Measurements from ENCODE around the gene CIC. TPM values are rescaled to one million over a fixed set of nuclear protein-coding genes. Genes with fewer than 3 reads are reported as not detected.
A peak's percentile ranks its signal among the peaks of the same experiment; 100 is the strongest.

The CIC gene
- total RNA-seq, 4 donors from 2014 or later = 15.2 to 52.2 (median 41.5) TPM

DNA sequence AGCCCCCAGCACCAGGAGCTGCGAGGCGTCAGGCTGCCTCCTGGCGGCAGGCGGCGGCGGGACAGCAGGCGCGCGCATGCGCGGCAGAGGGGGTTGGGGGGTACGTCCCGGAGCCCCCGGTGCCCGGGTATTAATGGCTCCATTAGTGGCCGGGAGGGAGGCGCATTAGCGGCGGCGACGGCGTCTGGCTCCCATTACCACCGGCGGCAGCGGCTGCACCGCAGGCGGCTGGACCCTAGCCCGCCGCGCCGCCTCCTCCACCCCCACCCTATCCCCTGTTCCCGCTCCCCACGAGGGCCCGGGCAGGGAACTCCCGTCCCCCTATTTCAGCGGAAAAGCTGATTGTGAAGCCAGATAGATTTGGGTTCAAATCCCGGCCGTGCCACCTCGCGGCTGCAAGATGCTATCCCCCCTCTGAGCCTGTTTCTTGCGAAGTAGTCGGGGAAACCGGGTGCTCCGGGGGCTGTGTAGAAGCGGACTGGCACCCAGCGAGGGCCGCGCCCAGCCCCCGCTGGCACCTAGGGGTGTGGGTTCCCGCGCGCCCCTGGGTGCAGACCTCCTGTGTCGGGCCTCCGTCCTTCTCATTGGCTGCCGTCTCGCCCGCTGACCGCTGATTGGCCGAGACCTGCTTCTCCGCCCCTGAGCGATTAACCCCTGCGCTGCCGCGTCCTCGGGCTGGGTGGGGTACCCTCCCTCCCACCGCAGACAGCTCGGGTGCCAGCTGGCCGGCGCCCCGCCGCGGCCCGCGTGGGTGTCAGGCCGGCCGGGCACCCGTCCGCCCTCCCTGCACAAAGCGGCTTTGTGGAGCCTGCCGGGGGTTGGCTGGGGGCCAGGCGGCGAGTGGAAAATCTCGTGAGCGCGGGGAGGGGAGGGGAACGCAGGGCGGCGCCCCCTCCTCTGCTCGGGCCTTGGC lies 11.1 kb downstream of the CIC start:
- TF ChIP-seq, protein P1, sequence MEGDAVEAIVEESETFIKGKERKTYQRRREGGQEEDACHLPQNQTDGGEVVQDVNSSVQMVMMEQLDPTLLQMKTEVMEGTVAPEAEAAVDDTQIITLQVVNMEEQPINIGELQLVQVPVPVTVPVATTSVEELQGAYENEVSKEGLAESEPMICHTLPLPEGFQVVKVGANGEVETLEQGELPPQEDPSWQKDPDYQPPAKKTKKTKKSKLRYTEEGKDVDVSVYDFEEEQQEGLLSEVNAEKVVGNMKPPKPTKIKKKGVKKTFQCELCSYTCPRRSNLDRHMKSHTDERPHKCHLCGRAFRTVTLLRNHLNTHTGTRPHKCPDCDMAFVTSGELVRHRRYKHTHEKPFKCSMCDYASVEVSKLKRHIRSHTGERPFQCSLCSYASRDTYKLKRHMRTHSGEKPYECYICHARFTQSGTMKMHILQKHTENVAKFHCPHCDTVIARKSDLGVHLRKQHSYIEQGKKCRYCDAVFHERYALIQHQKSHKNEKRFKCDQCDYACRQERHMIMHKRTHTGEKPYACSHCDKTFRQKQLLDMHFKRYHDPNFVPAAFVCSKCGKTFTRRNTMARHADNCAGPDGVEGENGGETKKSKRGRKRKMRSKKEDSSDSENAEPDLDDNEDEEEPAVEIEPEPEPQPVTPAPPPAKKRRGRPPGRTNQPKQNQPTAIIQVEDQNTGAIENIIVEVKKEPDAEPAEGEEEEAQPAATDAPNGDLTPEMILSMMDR (IDR thresholded peaks at IDR 0.05 in 4 of 5, conservative IDR thresholded peaks at IDR 0.05 in 1 of 5) = peak; percentile 88 to 94 (median 92)
- TF ChIP-seq POLR2A (IDR thresholded peaks at IDR 0.05) = peak in 1 of 2 donors; percentile 40
- in situ Hi-C loops (cut with MboI; ENCODE audit: low sequenced_read_pairs in 4 of 4) = no loop called here

DNA sequence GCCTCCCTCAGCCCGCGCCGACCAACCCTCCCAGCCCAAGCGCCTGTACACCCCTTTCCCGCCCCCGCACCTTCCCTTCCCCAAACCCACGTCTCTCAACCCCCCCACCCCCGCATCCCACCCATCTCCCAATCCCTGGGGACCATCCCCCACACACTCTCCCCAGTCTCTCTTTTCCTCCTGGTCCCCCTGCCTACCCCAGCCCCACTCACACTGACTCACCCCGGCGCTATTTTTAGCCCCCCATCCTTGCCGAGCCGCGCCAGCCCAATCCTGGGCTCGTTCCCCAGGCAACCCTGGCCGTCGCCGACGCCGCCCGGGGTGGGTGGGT lies 11.7 kb downstream of the CIC start:
- intact Hi-C loops (cut with DNase I; ENCODE audit: low total_unique reads) = loop anchor here (1.0 kb wide), 1 partner anchor 36 kb away; no protein-coding TSS in a partner anchor
- in situ Hi-C loops (cut with MboI; ENCODE audit: low sequenced_read_pairs in 4 of 4) = no loop called here
- H3K4me1 ChIP-seq = peaks cover 71 to 80% of the 10 kb centered on the region in 2 donors

More for the DNA sequence above, 11.1 kb downstream of the CIC start:
- intact Hi-C loops (cut with DNase I; ENCODE audit: low total_unique reads) = loop anchor here (1.0 kb wide), 1 partner anchor 36 kb away; no protein-coding TSS in a partner anchor
- Histone ChIP-seq H3K36me3 (no peaks in the 10 kb centered on the region), H3K4me1 (peaks cover 68 to 80% of the 10 kb centered on the region in 2 donors), H3K27me3 (no peaks in the 10 kb centered on the region), H3K4me3 (peak overlapping the region; percentile 80 to 95 (median 86)), H3K9me3 (no peaks in the 10 kb centered on the region), H3K27ac (peak overlapping the region; percentile 95 to 97 (median 96))
- ATAC-seq (peak; percentile 50 to 51), DNase-seq (peak; percentile 78 to 83)

DNA sequence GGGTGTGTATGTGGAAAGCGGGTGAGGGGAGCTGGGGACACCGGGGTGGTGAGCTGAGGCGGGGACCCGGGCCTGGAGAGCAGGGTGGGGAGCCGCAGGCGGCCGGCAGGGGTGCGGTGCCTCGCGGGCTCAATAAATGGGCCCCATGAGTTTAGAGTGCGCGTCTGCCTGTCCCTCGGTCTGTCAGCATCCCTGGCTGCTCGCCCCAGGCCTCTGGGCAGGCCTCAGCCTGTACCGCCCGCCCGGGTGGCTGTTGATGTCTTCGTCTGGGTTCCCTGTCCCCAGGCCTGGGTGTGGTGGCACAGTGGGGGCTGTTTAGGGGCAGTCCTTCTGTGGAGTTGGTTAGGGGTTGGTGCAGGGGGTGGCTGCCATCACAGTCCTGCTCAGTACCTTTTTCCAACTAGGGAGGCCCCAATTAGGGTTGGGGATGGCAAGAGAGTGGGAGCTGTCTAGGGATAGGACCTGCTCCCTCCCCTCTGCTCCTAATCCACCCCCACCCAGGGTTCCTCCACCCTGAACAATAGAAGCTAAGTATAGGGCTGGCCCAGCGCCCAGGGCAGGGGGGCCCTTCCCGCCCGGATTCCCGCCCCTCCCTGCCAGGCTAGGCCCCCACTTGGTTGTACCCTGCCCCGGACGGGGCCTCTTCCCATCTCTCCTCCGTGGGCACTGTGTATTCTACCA lies 12.2 kb downstream of the CIC start:
- Histone ChIP-seq H3K27ac (peak overlapping the region; percentile 95 to 97 (median 96)), H3K4me1 (peaks cover 71 to 80% of the 10 kb centered on the region in 2 donors), H3K27me3 (no peaks in the 10 kb centered on the region), H3K36me3 (no peaks in the 10 kb centered on the region), H3K4me3 (peak overlapping the region; percentile 80 to 95 (median 86)), H3K9me3 (no peaks in the 10 kb centered on the region)
- ATAC-seq (no peak), DNase-seq (no peak)
- in situ Hi-C loops (cut with MboI; ENCODE audit: low sequenced_read_pairs in 4 of 4) = no loop called here
- TF ChIP-seq POLR2A (IDR thresholded peaks at IDR 0.05) = peak; percentile 26 to 59
- TF ChIP-seq, protein P1 (IDR thresholded peaks at IDR 0.05 in 4 of 5, conservative IDR thresholded peaks at IDR 0.05 in 1 of 5) = peak in 1 of 5 experiments; percentile 17
- intact Hi-C loops (cut with DNase I; ENCODE audit: low total_unique reads) = no loop called here

More for the DNA sequence above, 11.7 kb downstream of the CIC start:
- Histone ChIP-seq H3K27me3 (no peaks in the 10 kb centered on the region), H3K36me3 (no peaks in the 10 kb centered on the region), H3K4me3 (peak overlapping the region; percentile 80 to 95 (median 86)), H3K9me3 (no peaks in the 10 kb centered on the region), H3K27ac (peak overlapping the region; percentile 95 to 97 (median 96))
- ATAC-seq (peak in 1 of 2 donors; percentile 15), DNase-seq (no peak)
- TF ChIP-seq, protein P1 (IDR thresholded peaks at IDR 0.05 in 4 of 5, conservative IDR thresholded peaks at IDR 0.05 in 1 of 5) = no peak
- TF ChIP-seq POLR2A (IDR thresholded peaks at IDR 0.05) = no peak

DNA sequence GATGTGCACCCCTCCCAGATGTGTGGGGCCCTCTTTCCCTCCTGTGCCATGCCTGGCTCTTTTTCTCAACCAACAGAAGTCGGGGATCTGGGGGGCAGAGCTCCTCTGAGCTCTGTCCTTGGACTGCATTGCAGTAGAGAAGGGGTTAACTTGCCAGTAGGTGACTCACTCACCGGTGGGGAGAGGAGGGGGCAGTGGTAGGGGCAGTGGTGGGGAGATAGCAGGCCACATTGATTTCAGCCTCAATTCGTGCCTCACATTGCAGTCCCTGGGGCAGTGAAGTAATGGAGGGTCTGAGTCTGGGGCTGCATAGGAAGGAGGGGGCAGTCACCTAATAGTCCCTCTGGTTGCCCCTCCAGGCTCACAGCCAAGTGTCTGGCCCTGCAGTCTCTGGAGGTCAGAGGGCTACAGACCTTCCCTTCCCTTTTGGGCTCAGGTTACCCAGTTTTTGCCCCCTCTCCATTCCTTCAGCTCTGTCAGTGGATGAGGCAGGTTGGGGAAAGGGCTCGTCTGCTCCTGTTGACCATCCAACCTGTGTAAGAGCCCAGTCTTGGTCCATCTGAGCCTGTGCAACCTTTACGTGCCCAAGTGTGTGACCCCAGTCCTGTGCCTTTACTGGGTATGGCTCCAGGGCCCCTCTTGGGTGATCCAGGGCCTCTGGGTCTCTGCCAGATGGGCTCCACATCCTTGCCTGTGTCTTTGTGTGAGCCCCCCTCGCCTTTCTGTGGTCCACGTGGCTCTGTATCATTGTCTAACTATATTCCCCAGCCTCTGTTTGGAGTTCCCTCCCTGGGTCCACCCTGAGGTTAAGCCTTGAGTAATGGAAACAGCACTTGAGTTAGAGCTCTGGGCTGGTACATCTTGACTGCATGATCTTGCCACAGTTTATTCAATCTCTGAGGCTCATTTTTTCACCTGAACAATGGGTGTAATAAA lies 13.0 kb downstream of the CIC start:
- Histone ChIP-seq H3K27ac (peak overlapping the region; percentile 95 to 97 (median 96)), H3K9me3 (no peaks in the 10 kb centered on the region), H3K27me3 (no peaks in the 10 kb centered on the region), H3K4me1 (peaks cover 71 to 77% of the 10 kb centered on the region in 2 donors), H3K36me3 (peaks cover 0 to 4% of the 10 kb centered on the region in 2 donors), H3K4me3 (peak overlapping the region in 3 of 4 donors; percentile 80 to 95 (median 90))
- no peak for DNase-seq
- intact Hi-C loops (cut with DNase I; ENCODE audit: low total_unique reads) = no loop called here
- in situ Hi-C loops (cut with MboI; ENCODE audit: low sequenced_read_pairs in 4 of 4) = no loop called here
- no peak for TF ChIP-seq POLR2A (IDR thresholded peaks at IDR 0.05)
- TF ChIP-seq, protein P1 (IDR thresholded peaks at IDR 0.05 in 4 of 5, conservative IDR thresholded peaks at IDR 0.05 in 1 of 5) = no peak
- no peak for ATAC-seq
